Anterior cingulate cortex (tissue), 58 donors: ENCODE results near the gene DGKB.
A peak's percentile ranks its signal among the peaks of the same experiment; 100 is the strongest.

Source experiments
- DNase-seq, 58 donors: peaks; one replicate each; lab custom pipeline; 2025; lab: John Stamatoyannopoulos, UW

Gene DGKB

DNA sequence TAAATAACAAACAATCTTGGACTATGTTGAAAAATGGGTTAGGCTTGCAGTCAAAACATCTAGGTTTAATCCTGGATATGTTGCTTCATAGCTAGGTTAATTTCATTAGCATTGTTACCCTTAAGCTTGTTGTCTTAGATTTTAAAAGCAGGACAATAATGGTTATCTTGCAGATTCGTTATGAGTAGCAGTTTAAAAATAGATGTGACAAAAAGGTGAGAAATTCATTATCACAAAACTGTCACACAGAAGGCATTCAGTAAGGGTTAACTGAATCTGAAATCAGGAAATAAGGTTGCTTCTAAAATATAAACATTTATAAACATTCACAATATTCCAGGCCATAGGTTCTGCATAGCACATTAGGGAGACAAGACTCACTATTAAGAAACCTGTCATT, 483.9 kb downstream of the DGKB start:
- no peak for DNase-seq

DNA sequence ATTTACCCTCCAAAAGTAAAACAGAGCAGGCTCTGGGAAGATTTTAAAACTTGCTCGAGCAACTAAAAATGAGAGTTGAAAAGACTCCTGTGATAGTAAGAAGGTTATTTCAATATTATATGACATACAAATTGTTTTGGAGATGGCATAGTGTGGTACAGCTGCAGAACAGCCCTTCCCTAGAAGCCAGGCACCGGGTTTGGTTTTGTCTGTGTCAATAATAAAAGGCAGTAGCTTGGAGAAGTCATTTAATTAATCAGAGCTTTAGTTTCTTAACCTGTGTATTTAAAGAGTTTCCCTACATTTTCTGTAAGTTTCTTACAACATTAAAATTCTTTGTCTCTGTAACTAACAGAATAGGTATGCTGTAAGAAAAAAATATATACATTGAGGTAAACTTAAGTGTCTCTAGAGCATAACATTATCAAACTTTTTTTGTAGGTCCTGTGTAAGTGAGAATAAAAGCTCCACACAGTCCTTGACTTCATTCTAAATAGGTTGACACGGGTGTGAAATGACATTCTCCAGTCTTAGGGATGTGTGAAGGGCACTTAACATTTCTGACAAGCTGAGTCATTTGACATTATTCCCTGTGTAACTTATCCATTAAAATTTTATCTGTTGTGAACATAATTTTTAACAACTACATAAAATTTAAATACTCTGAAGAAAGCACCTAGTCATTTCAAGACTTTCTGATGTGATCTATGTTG, 488.1 kb downstream of the DGKB start:
- DNase-seq, result no peak

DNA sequence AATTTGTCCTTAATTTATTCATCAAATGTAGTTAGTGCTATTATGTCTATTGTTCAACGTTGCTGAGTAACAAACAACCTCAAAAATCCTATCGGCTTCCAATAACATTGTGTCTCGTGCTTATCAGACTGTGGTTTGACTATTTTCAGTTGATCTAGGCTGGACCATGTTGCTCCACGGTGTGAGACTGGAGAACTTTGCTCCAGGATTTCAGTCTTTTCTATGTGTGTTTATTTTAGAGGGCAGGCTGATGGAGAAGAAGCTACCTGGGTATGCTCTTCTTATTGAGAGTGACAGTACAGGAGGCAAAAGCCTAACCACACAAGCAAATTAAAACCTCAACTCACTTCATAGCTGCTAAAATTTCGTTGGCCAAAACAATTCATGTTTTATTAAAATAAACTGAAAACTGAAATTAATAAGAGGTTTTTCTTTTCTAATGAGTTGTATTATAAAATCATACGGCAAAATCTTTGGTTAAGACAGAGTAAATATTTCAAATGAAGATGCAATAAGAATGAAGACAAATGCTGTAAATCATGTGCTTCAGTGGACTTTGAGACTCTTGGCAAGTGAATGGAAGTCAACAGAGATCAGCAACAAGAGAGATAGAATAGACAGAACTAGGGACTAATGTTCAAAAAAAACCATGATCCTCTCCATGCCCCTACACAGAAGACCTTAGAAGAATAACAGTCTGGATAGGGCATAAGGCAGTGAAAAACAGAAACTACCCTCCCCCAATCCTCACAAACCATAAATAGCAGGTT, 495.1 kb downstream of the DGKB start:
- DNase-seq, result no peak

DNA sequence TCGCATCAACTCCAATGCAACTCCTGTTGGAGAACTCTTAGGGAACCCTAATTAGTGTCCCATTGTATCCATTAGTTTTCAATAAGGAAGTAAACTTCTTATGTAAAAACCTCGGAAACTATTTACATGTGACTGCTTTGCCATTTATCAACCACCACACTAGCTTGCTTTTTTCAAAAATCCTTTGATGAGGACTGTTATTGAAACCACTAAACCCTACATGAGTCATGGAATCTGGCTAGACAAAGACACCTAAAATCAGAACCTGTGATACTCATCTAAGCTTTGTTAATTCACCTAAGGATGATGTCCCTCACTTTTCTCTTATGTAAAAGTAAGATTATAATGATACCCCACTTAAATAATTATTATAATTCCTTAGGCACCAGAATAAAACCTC, 499.0 kb downstream of the DGKB start:
- DNase-seq, result no peak

DNA sequence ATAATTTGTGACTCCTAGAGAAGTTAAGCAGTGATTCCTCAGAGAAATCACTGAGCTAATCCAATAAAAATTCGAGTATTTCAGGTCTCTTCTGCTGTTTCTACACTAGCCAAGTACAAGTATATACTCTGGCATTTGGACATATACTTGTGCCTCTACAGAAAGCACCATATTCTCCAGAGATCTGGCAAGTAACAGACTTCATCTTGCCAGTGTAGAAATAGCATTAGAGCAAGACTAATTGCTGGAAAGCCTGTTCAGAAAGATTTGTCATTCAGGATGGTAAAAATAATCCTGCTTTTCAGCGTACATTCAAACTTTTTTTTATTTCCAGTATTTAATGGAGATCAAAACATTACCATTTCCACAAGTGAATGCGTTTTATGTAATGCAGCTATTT, 502.3 kb downstream of the DGKB start:
- DNase-seq, result peak in 1 of 58 donors; percentile 9

DNA sequence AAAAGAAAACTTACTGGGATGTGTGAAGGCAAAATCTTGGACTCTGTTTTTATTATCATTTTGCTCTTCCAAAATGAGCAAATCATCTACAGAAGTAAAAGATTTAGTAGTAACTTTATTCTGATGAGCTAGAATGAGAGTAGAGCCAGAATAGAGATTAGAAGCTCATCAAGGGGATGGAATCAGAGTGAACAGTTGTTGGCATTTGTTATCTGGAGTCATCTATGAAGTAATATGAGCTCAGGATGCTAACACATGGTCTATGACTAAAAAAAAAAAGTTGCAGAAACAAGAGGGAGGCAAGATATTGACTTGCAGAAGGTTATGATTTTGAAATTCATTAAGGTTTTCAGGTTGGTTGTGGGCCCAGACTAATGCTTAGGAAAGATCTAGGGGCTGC, 504.0 kb downstream of the DGKB start:
- no peak for DNase-seq

DNA sequence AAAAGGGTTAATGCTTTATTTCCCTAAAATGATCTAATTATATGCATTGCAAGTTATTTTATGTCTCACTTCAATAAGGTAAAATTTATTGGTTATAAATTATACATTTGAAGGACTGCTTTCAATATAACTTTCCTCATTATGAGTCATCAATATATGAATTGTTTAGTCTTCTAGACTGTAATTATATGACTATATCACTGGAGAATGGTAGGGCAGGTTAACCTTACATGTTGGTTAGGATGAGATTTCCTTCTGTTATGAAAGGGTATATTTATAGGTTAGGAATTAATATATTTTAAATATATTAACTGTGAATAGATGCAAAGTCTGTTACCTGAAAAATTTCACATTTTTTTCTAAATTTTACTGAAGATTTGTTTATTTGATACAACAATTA, 506.7 kb downstream of the DGKB start:
- no peak for DNase-seq

DNA sequence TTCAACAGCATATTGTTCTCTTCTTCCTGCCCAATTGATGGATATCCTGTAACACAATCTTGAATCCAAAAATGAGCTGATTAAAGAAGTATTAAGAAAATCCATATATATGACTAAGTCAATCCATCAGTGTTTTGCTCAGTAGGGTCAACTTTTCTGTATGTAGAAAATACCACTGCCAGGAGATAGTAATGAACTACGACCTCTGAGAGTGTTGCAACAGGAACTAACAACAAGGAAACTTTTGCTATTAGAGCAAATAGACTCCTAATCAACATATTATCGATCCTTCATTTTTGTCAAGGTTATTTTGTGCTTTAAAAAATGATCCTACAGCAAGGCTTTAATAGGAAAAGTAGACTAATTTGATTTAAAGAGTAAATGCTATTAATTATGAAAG, 507.8 kb downstream of the DGKB start:
- DNase-seq, result no peak

DNA sequence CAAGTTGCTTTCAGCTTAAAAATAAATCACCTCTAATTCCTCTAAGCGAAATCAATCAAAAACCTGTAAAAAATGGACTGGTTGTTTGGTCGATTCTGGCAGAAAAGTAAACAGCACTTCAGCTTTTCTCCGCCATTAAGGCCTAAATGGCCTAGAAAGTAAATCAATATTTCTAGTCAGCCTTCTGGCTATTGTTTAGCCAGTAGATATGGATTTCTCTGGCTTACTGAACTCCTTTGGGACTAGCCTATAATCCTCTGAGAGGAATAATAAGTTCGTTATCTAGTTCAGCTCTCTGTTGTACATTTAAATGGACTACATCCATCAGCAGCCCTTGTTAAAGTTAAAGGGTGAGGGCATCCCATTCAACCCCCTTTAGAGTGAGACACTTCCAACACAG, 513.0 kb downstream of the DGKB start:
- DNase-seq, result no peak

DNA sequence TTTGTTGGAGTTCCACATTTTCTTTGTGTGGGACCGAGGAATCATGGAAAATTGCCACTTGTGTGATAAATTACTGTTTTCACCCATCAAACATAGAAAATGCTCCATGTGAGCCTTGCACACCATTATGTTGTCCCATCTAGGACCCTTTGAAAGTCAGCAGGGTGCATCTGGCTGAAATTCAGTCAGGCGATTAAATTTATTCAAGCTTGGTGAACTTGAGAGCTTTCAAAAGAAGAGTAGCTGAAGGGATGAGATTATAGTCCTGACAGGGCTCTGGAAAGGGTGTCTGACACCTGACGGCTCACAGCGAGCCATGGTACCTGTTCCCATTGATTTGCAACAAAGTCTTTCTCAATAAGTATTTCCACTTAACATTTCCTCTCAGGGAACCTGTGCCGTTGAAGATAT, 513.4 kb downstream of the DGKB start:
- DNase-seq, result no peak

DNA sequence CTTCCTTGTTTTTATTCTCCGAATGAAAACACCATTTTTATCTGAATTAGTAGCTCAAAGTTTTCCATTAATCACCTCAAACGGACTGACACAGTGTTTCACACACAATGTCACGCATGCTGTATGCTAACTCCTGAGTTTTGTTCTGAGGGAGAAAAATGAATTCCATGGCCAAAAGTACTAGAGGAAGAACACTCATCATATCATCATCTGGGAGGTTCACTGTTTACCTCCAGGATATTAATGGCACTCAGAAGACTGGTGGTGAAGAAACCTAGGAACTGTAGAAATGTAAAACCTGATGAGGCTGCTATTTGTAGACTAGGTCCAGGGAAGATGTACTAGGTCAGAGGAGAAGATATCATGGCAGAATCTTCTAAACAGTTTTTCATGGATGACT, 517.5 kb downstream of the DGKB start:
- no peak for DNase-seq

DNA sequence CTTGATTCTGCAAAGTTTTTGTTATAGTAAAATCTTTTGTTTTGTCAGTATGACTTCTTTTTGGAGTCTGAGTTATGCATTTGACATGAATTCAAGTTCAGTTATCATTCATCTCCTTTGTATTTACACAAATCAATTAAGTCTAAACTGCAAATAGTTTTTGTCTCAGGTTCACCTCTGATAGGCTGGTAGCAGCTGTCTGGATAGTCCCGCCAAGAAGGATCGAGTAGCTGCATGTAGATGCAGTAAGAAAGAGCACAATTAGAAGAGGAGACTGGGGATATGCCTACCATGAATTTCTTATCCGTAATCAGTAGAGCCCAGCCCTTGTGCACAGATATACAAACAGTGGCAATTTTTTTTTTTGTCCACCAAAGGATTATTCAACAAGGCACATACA, 520.6 kb downstream of the DGKB start:
- no peak for DNase-seq

DNA sequence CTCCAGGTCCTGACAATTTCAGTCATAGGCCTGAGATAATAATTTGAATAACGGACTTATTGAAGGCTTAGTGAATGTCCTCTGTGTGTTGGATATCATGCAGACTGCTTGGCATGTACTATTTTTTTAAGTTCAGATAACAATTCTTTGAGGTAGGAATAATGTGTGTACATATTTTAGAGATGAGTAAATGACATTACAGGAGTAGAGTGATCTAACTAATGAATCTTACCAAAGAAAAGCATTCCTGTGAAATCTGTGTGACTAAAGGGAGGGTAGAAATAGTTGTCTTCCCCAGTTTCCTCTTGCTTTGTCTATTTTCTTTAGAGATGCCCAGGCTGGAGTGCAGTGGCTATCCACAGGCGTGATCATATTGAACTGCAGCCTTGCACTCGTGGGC, 521.2 kb downstream of the DGKB start:
- DNase-seq, result no peak

DNA sequence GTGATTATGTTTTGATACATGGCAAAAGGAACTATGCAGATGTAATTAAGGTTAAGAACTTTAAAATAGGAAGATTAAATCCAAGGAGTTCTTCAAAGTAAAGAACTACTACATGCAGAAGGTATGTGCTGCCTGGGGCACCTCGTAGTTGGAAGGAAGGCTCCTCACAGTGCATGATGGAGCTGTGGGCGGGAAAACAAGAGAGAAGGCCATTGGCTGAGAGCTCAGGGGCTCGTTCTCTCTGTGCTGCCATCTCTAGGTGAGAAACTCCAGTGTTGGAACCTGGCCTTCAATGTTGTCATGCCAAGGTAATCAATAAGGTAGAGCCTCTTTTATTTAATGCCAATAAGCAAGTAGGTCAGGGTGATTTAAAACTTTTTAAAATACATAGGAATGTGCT, 521.7 kb downstream of the DGKB start:
- DNase-seq, result no peak

DNA sequence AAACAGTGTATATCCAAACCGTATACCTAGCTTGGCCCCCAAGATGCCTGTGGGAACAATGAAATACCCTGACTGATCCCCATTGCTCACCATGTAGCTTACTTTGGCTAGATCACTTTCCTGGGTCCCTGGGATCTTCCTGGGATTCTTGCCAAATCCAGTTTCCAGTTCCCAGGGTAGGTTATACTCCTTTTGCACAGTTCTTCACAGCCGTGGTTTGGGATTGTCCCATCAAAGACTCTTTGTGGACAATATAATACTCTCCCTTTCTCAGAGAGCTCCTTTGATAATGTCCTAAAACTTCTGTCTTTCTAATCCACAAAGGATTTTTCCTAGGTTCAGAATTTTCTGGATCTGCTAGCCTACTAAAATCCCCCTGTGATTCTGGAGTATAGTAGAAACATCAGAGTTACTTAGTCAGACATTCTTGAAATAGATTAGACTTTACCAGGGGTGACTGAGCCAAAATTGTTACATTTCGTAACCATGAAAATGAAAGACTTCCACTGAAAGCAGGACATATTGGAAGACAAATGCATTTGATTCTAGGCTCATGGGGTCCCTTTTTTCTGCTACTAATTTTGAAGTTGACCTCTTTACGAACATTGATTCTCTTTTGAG, 524.8 kb downstream of the DGKB start:
- DNase-seq, result no peak

DNA sequence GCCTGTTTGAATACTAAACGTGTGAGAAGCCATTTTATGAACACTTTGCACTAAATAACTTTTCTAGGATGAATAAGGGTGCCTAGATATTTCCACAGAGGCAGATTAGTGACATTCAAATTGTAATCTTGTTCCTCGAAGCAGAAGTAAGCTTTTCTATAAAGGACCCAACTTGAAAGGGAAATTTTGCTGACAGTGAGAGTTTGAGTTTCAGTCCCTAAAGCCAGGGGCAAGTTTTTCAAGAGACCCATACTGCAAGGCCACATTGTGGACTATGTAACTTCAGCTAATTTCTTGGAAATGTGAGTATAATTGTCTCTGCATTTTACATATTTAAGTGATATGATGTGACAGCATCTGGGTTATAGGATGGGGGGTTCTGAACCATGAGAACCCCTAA, 525.8 kb downstream of the DGKB start:
- DNase-seq, result no peak

DNA sequence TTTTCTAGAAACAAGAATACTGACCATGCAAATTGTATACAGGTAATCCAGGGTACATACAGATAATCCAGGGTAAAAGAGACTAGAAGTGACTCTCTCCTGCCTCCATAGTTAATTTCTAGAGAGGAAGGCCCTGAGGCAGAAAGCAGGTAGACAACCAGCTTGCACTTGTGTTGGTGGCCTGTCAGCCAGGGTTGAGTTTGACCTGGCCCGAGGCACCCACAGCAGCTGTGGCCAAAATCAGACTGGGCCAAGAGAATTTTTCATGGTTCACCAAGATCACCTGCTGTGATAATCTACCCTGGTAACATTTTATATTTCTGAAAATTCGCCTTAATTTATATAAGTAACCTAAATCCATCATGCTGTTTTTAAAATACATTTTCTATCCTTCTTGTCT, 526.6 kb downstream of the DGKB start:
- no peak for DNase-seq

DNA sequence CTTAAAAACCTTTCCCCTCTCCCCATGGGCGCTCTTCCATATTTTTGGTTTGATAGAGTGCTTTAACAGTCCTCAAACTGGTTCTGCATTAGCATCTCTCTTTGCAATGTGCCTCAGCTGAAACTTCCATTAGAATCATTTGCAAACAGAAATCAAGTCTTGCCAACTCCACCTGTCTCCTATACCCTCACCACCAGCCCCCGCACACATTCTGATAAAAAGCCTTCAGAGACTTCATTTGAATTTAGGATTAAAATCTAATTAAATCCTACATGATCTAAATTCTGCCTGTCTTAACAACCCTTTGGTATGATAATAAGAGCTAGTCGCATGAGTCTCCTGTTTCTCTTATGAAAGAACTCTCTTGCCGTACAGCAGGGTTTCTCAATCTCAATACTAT, 528.2 kb downstream of the DGKB start:
- peak in 1 of 58 donors; percentile 2 for DNase-seq

DNA sequence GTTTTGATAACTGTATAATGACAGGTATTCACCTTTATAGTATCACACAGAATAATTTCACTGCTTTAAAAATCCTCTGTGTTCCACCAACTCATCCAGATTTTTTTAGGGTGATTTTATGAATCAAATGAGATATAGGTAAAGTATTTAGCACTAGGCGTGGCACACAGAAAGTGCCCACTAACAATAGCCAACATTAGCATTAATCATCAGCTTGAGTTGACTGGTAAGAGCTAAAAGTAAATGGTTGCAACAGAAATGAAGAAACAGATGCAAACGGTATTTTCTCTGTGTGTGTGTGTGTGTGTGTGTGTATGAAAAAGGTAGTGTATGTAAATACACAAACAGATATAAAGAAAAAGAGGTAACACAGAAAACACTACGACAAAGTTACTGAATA, 534.3 kb downstream of the DGKB start:
- DNase-seq, result no peak

DNA sequence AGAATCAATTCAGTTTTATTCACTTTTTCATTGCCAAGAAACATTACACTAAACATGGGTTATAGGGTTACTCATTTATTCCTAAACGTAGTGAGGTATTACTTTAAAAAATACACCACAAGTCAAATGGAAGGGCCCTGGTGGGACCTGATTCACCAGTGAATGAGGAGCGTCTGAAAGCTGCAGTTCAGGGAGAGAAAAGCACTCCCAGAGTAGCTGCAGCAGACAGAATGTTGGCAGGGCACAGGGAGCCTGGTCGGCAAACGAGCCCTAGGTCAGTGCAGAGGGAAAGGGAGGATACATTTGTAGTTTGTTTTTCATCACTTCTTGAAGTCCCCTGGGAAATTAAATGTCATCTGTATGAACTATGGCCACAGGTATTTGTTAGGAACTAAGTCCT, 551.4 kb downstream of the DGKB start:
- peak in 2 of 58 donors; percentile 1 to 2 for DNase-seq

DNA sequence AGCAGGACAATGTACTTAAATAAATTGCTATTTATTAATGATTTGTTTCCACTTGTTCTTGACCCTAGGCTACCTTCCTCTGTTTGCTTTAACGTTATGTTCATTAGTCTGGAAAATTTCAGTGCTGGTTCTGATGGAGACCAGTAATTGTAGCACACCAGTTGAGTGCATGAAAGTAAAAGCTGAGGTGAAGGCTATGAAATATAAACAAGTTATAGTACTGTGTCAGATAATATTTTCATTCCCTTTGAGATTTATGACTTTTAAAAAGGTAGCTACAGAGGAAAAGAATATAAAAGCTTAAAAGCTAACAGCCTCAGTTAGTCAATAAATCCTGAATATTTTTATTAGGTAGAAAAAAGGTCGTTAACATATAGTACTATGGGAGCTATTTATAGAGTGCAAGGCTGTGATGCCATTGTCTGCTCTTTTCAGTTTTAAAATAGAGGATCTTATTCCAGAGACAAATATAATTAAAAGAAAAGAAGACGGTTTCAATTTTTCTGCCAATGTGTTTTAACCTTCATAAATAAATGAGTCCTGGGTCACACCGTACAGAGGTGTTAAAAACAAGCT, 561.3 kb downstream of the DGKB start:
- DNase-seq, result no peak
